Testis (tissue), 3 donors: ENCODE data around the gene CTSC. TPM values are rescaled to one million over a fixed set of nuclear protein-coding genes. Genes with fewer than 3 reads are reported as not detected.

ENCODE experiments used
- DNase-seq: peaks from one replicate; pipeline ENCODE4 v3.0.0-alpha.2; 2019
- H3K27ac ChIP-seq, 2 donors: fragments of 200-600 bp; sonication (generic); one replicate each; pipeline ENCODE4 v1.5.1; 2019
- H3K27me3 ChIP-seq: fragments of 200-600 bp; sonication (generic); one replicate; pipeline ENCODE4 v1.5.1; 2019
- H3K36me3 ChIP-seq: fragments of 200-600 bp; sonication (generic); one replicate; pipeline ENCODE4 v1.5.1; 2017; ENCODE audit warnings: low read depth; ENCODE audit errors: missing control alignments
- H3K4me1 ChIP-seq: fragments of 200-600 bp; sonication (generic); one replicate; pipeline ENCODE4 v1.5.1; 2019
- H3K4me3 ChIP-seq, 2 donors: fragments of 200-600 bp; sonication (generic); one replicate each; pipeline ENCODE4 v1.5.1; 2017 to 2019
- H3K9me3 ChIP-seq: fragments of 200-600 bp; sonication (generic); one replicate; pipeline ENCODE4 v1.5.1; 2017
- CTCF ChIP-seq, 3 experiments: fragments of 450-650 bp in 2 of 3; fragments of 200-600 bp in 1 of 3; sonication (generic) in 1 of 3; IDR thresholded peaks; one replicate each; pipeline ENCODE4 v1.5.1; 2016 to 2019; ENCODE audit warnings: antibody characterized with exemption in 3 of 3, mild to moderate bottlenecking in 2 of 3, moderate library complexity in 1 of 3
- POLR2A ChIP-seq: fragments of 450-650 bp; IDR thresholded peaks from one replicate; pipeline ENCODE4 v1.6.1; 2017; ENCODE audit warnings: antibody characterized with exemption, mild to moderate bottlenecking, moderate library complexity
- WGBS, 2 donors: methylation state at CpG; one replicate each; pipeline ENCODE4 v1.1.5; 2018; 5-methylcytosine and 5-hydroxymethylcytosine counted together
- intact Hi-C: fragments of 100-400 bp; cut with DNase I; formaldehyde crosslinking; loops from one replicate; pipeline ENCODE4 v1.15.1; 2023; ENCODE audit warnings: low total_unique reads
- polyA plus RNA-seq: library from polyadenylated mRNA; stranded (reverse); fragments of 350-450 nt; fragmentation: Illumina TruSeq; extraction: RNeasy Lipid Tissue Mini Kit (QIAGEN cat#74804); gene quantifications from one replicate; pipeline ENCODE4 v1.2.3, GENCODE V29; 2014; ENCODE audit warnings: low read depth, low replicate concordance; ENCODE audit not compliant: insufficient read depth
- total RNA-seq, 2 donors: library from RNA; depleted of rRNA; stranded (reverse); fragments of >200 nt; gene quantifications; one replicate each; pipeline ENCODE4 v1.2.3, GENCODE V29; 2016

The CTSC gene
- total and polyA plus RNA-seq, 3 donors from 2014 or later = 39.1 to 71.0 (median 65.3) TPM

GRCh38 chr11:88330826-88331428, 6.6 kb downstream of the CTSC start:
- Histone ChIP-seq H3K4me1 (peaks cover 4% of the 10 kb centered on the region), H3K36me3 (no peaks in the 10 kb centered on the region), H3K27me3 (no peaks in the 10 kb centered on the region), H3K4me3 (no peak overlapping the region), H3K9me3 (no peaks in the 10 kb centered on the region), H3K27ac (no peak overlapping the region)
- no peak for TF ChIP-seq CTCF (IDR thresholded peaks at IDR 0.05)
- TF ChIP-seq POLR2A = no peak
- WGBS, 2 donors = 85 to 88% methylated on average over 5 of the region's 5 CpGs
- intact Hi-C loops = no loop called here
- DNase-seq = no peak

GRCh38 chr11:88329563-88330250, 7.8 kb downstream of the CTSC start:
- no peak for DNase-seq
- WGBS, 2 donors = 93 to 94% methylated on average over 8 of the region's 8 CpGs
- no peaks in the 10 kb centered on the region for H3K36me3 ChIP-seq
- H3K27me3 ChIP-seq = no peaks in the 10 kb centered on the region
- H3K4me1 ChIP-seq = no peaks in the 10 kb centered on the region
- no peaks in the 10 kb centered on the region for H3K9me3 ChIP-seq
- intact Hi-C loops = no loop called here
- no peak overlapping the region for H3K4me3 ChIP-seq
- TF ChIP-seq CTCF (IDR thresholded peaks at IDR 0.05) (no peak), POLR2A (no peak)
- H3K27ac ChIP-seq = no peak overlapping the region

GRCh38 chr11:88327462-88328143, 9.9 kb downstream of the CTSC start:
- Histone ChIP-seq H3K9me3 (no peaks in the 10 kb centered on the region), H3K36me3 (no peaks in the 10 kb centered on the region), H3K27me3 (no peaks in the 10 kb centered on the region), H3K27ac (no peak overlapping the region), H3K4me3 (no peak overlapping the region), H3K4me1 (no peaks in the 10 kb centered on the region)
- DNase-seq = no peak
- 65 to 73% methylated on average over 3 of the region's 3 CpGs for WGBS, 2 donors
- intact Hi-C loops = no loop called here
- TF ChIP-seq POLR2A (no peak), CTCF (IDR thresholded peaks at IDR 0.05) (no peak)

GRCh38 chr11:88327061-88327460, 10.5 kb downstream of the CTSC start:
- no peak for TF ChIP-seq POLR2A
- 71 to 81% methylated on average over 2 of the region's 2 CpGs for WGBS, 2 donors

GRCh38 chr11:88326099-88326498, 11.4 kb downstream of the CTSC start:
- Histone ChIP-seq H3K9me3 (no peaks in the 10 kb centered on the region), H3K36me3 (no peaks in the 10 kb centered on the region), H3K27me3 (no peaks in the 10 kb centered on the region), H3K4me1 (no peaks in the 10 kb centered on the region), H3K27ac (no peak overlapping the region), H3K4me3 (no peak overlapping the region)
- intact Hi-C loops = no loop called here
- TF ChIP-seq CTCF (IDR thresholded peaks at IDR 0.05) (no peak), POLR2A (no peak)
- 65 to 67% methylated on average over 3 of the region's 3 CpGs for WGBS, 2 donors
- no peak for DNase-seq

More at GRCh38 chr11:88327061-88327460, 10.5 kb downstream of the CTSC start:
- no peak for DNase-seq
- H3K4me3 ChIP-seq = no peak overlapping the region
- intact Hi-C loops = no loop called here
- H3K36me3 ChIP-seq = no peaks in the 10 kb centered on the region
- H3K9me3 ChIP-seq = no peaks in the 10 kb centered on the region
- H3K27me3 ChIP-seq = no peaks in the 10 kb centered on the region
- no peaks in the 10 kb centered on the region for H3K4me1 ChIP-seq
- H3K27ac ChIP-seq = no peak overlapping the region
